ENCODE results near the gene CPN2.

CPN2 gene

DNA sequence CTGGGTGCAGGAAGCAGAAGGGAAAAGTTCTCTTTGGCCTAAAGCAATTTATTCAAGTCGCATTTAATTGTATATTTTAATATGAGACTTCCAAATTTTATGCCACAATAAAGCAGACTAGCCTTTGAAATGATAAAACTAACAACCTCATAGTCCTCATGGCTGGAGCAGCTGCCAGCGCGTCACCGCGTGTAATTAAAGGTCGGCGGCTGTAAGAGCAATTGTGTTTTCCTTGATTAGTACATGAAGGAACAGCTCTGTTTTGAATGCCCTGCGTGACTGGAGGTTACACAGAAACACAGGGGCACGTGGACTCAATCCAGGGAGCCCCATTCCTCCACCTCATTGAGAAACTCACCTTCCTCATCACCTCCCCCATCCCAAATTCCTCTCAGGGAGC, 28.5 kb upstream of the CPN2 start:
- no peak for TF ChIP-seq TAF1 (IDR thresholded peaks at IDR 0.05; ENCODE audit: borderline replicate concordance, low read depth, low read length)
- TF ChIP-seq POLR2AphosphoS5 (IDR thresholded peaks at IDR 0.05; ENCODE audit: low read depth, low read length) = no peak
- no peak for TF ChIP-seq POLR2A (IDR thresholded peaks at IDR 0.05; ENCODE audit: low read depth, low read length)
- FAIRE-seq = no peak
- DNase-seq (ENCODE audit: insufficient read length) = no peak

DNA sequence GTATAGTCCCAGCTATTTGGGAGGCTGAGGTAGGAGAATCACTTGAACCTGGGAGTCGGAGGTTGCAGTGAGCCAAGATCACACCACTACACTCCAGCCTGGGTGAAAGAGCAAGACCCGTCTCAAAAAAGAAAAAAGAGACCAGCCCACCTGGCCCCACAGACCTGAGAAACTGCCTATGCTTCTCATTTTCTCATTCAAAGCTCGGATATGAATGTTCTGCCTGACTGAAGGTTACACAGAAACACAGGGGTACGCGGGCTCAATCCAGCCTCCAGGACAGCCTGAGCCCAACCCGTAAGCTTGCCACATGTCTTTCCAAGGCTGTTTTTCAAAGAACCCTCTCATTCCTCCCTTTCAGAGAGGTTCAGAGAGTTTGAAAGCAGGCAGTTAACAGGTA, 28.1 kb upstream of the CPN2 start:
- no peak for DNase-seq (ENCODE audit: insufficient read length)
- FAIRE-seq = no peak
- TF ChIP-seq POLR2AphosphoS5 (IDR thresholded peaks at IDR 0.05; ENCODE audit: low read depth, low read length) (no peak), TAF1 (IDR thresholded peaks at IDR 0.05; ENCODE audit: borderline replicate concordance, low read depth, low read length) (no peak), POLR2A (IDR thresholded peaks at IDR 0.05; ENCODE audit: low read depth, low read length) (no peak)

DNA sequence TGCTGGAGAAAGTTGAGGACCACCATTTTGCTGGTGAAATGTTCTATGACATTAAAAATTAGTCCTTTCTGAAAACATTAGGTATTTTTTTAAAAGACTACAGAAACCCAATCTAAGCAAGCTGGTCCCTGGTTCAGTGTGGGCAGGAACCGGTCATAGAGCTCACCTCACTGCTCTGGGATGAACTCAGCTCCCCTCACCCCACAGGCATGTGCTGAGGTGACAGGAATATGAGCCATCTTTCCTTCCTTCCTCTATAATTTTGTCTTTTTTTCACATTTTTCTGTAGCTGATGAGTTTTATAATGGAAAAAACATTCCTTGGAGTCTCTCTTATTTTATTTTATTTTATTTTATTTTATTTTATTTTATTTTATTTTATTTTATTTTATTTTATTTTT, 26.6 kb upstream of the CPN2 start:
- TF ChIP-seq TAF1 (IDR thresholded peaks at IDR 0.05; ENCODE audit: borderline replicate concordance, low read depth, low read length) (no peak), POLR2AphosphoS5 (IDR thresholded peaks at IDR 0.05; ENCODE audit: low read depth, low read length) (no peak), POLR2A (IDR thresholded peaks at IDR 0.05; ENCODE audit: low read depth, low read length) (no peak)
- FAIRE-seq (no peak), DNase-seq (ENCODE audit: insufficient read length) (no peak)

- FAIRE-seq (no peak), DNase-seq (ENCODE audit: insufficient read length) (no peak)
- TF ChIP-seq POLR2A (IDR thresholded peaks at IDR 0.05; ENCODE audit: low read depth, low read length) (no peak), POLR2AphosphoS5 (IDR thresholded peaks at IDR 0.05; ENCODE audit: low read depth, low read length) (no peak), TAF1 (IDR thresholded peaks at IDR 0.05; ENCODE audit: borderline replicate concordance, low read depth, low read length) (no peak)
Observed at GRCh38 chr3:194376241-194376560, 25.1 kb upstream of the CPN2 start.

DNA sequence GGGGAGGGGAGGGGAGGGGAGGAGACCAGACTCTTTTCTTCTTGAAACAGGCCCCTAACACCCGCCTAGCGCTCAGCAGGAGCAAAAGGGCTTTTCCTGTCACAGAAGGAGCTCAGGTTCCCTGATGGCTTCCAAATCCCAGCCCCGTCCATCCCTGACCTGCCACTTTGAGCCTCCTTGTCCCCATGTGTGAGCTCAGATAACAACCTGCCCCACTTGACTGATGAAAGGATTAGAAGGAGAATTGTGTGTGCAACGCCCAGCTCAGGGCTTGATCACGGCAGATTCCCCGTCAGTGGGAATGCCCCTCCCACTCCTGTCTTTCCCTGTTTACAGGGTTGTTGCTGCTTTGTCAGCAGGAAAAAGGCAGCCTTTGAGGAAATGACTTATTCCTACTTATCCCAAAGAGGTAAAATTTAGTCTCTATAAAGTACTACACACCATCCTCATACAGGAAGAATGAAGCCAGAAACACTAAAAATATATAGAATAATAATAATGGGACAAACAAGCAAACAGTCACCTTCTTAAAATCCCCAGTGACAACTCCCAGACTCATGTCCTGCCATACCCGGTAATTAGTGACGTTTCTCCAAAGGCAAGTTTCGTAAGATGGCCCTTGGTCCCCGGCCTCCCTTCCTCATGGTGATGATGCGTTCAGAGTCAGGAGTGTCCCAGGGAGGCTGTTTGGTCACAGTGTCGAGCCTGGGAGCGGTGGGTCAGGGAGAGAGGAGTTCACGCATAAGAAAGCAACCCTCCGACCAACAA, 24.5 kb upstream of the CPN2 start:
- FAIRE-seq (no peak), DNase-seq (ENCODE audit: insufficient read length) (no peak)
- TF ChIP-seq POLR2AphosphoS5 (IDR thresholded peaks at IDR 0.05; ENCODE audit: low read depth, low read length) = no peak
- no peak for TF ChIP-seq TAF1 (IDR thresholded peaks at IDR 0.05; ENCODE audit: borderline replicate concordance, low read depth, low read length)
- no peak for TF ChIP-seq POLR2A (IDR thresholded peaks at IDR 0.05; ENCODE audit: low read depth, low read length)

DNA sequence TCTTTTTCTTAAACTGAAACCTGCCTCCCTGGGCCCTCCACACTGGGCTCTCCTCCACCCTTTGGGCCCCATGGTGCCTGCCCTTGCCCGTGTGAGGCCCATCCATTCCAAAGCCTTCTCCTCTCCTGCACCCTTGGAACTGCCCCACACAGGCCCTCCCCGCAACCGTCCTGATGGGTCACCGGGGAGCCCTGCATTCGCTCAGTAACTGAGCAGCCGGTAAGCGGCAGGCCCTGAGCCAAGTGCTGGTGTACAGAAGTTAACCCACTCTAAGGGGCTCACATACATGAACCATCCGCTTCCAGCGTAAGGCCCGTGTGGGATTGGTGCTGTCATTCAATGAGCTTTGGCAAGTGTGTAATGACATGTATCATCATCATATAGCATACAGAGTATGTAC, 23.8 kb upstream of the CPN2 start:
- no peak for DNase-seq (ENCODE audit: insufficient read length)
- TF ChIP-seq POLR2A (IDR thresholded peaks at IDR 0.05; ENCODE audit: low read depth, low read length) = no peak
- no peak for TF ChIP-seq POLR2AphosphoS5 (IDR thresholded peaks at IDR 0.05; ENCODE audit: low read depth, low read length)
- no peak for TF ChIP-seq TAF1 (IDR thresholded peaks at IDR 0.05; ENCODE audit: borderline replicate concordance, low read depth, low read length)
- FAIRE-seq = no peak

DNA sequence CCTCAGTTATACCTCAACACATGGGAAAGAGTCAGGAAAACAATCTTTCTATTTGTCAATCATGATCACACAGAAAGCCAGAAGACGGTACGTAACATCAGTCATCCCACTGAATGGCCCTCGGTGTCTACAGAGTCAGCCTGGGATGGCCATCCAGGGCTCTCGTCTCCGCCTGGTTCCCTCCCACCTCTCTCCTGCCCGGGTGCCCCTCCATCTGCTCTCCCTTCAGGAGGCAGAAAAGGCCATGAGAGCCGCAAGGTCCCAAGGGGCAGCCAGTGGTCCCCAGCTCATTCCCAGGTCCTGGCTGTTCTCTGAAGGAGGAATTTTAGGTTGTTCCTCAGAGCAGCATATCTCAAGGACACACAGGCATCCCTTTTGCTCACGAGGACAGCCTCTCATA, 22.8 kb upstream of the CPN2 start:
- no peak for TF ChIP-seq TAF1 (IDR thresholded peaks at IDR 0.05; ENCODE audit: borderline replicate concordance, low read depth, low read length)
- TF ChIP-seq POLR2AphosphoS5 (IDR thresholded peaks at IDR 0.05; ENCODE audit: low read depth, low read length) = no peak
- TF ChIP-seq POLR2A (IDR thresholded peaks at IDR 0.05; ENCODE audit: low read depth, low read length) = no peak
- FAIRE-seq = no peak
- no peak for DNase-seq (ENCODE audit: insufficient read length)

- DNase-seq (ENCODE audit: insufficient read length) (no peak), FAIRE-seq (no peak)
- TF ChIP-seq TAF1 (IDR thresholded peaks at IDR 0.05; ENCODE audit: borderline replicate concordance, low read depth, low read length) (no peak), POLR2A (IDR thresholded peaks at IDR 0.05; ENCODE audit: low read depth, low read length) (no peak), POLR2AphosphoS5 (IDR thresholded peaks at IDR 0.05; ENCODE audit: low read depth, low read length) (no peak)
Observed at GRCh38 chr3:194373028-194373427, 21.9 kb upstream of the CPN2 start.

GRCh38 chr3:194370753-194371152, 19.6 kb upstream of the CPN2 start:
- FAIRE-seq (no peak), DNase-seq (ENCODE audit: insufficient read length) (no peak)
- TF ChIP-seq POLR2A (IDR thresholded peaks at IDR 0.05; ENCODE audit: low read depth, low read length) (no peak), TAF1 (IDR thresholded peaks at IDR 0.05; ENCODE audit: borderline replicate concordance, low read depth, low read length) (no peak), POLR2AphosphoS5 (IDR thresholded peaks at IDR 0.05; ENCODE audit: low read depth, low read length) (no peak)

- DNase-seq (ENCODE audit: insufficient read length) = no peak
- no peak for FAIRE-seq
- no peak for TF ChIP-seq POLR2AphosphoS5 (IDR thresholded peaks at IDR 0.05; ENCODE audit: low read depth, low read length)
- TF ChIP-seq TAF1 (IDR thresholded peaks at IDR 0.05; ENCODE audit: borderline replicate concordance, low read depth, low read length) = no peak
- no peak for TF ChIP-seq POLR2A (IDR thresholded peaks at IDR 0.05; ENCODE audit: low read depth, low read length)
Observed at GRCh38 chr3:194369522-194370279, 18.6 kb upstream of the CPN2 start, which contains the start of gene LRRC15. Gene LRRC15, minus strand, starts transcription at chr3:194369743. Its CDS starts 8,700 bp downstream, at chr3:194361043.

GRCh38 chr3:194368918-194369317, 17.8 kb upstream of the CPN2 start:
- TF ChIP-seq POLR2A (IDR thresholded peaks at IDR 0.05; ENCODE audit: low read depth, low read length) (no peak), TAF1 (IDR thresholded peaks at IDR 0.05; ENCODE audit: borderline replicate concordance, low read depth, low read length) (no peak)
- DNase-seq (ENCODE audit: insufficient read length) = no peak
- FAIRE-seq = no peak

Data from GM12892 (cell line).